GM19397 (cell line): ENCODE results near the gene RNF180.
"Not testable (repeated sequence)": the region's sequence is repeated elsewhere in the genome, so short reads cannot be mapped to it uniquely, and the experiment has no call there.

Experiments used
- ATAC-seq: cut with Tn5 transposase; IDR thresholded peaks from one replicate; pipeline ENCODE4 v1.9.1; 2021; ENCODE audit warnings: mild to moderate bottlenecking, moderate library complexity; ENCODE audit not compliant: unreplicated experiment

The RNF180 gene

DNA sequence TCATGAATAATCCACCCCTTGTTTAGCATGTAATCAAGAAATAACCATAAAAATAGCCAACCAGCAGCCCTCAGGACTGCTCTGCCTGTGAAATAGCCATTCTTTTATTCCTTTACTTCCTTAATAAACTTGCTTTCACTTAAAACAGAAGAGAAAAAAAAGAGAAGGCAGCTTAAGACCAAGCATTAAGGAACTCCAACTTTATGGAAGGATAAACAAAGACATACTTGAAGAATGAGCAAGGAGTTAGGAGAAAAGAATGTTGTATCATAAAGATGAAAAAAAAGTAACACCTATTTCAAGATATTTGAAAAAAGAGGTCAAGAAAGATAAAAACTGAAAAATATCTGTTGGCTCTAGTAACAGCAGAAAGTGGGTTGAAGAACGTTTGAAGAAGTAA is 107.6 kb downstream of the RNF180 start:
- no peak for ATAC-seq

DNA sequence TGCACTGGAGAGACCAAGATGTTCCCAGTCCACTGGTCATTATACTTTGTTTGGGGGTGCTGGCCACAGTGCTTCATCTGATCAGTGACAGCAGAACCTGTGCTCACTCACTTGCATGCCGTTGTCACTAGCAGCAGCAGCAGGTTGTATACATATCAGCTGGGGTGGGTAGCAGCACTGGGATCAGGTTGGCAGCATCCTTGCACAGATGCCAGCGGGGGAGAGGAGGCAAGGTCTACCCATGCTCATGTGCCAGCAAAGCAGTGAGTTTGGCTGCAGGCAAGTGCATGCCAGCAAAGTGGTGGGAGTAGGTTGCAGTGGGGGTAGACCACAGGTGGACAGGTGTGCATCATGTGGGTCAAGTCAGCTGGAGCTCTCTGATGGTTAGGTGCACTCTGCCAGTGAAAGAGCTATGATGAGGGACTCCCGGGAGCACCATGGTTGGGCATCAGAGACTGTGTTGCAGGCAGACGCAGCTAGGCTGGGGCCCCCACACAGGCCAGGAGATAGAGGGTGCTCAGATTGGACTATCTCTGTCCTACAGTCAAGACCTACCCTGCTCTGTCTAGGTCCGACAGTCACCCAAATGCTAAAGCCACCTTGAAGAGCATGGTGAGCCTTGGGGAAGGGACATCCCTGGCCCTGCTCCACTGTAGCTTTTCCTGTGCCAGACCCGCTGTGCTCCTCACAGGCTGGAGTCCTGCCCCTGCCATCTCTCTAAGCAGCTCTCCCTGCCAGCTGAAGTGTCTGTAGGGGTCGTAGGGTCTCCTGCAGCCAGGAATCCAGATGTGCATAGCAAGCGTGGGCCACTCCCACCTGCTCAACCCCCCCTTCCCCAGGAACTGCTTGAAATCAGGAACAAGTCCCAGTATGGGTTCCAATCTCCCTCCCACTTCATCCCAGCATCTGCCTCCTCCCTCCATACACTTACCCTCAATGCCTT is 119.8 kb downstream of the RNF180 start:
- ATAC-seq: no peak

DNA sequence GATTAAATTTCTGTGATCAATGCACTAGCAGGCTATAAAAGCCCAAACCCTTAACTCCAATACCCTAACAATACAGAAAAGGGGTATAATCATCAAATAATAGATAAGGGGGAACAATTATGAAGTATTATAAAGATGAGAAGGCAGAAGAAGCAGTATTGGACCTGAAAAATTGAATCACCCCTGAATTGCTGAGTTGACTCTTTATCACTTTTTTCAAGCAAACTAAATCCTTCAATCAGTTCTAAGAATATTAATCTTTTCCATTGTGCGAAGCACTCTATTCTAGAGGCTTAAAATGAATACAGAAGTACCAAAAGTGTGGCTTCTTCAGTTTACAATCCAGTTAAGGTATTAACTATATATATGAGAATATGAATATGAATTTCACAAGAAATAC is 120.7 kb downstream of the RNF180 start:
- no peak for ATAC-seq

DNA sequence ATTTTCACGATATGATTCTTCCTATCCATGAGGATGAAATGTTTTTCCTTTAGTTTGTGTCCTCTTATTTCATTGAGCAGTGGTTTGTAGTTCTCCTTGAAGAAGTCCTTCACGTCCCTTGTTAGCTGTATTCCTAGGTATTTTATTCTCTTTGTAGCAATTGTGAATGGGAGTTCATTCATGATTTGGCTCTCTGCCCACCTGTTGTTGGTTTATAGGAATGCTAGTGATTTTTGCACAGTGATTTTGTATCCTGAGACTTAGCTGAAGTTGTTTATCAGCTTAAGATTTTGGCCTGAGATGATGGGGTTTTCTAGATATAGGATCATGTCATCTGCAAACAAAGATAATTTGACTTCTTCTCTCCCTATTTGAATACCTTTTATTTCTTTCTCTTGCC is 122.9 kb downstream of the RNF180 start:
- ATAC-seq: not testable (repeated sequence)

DNA sequence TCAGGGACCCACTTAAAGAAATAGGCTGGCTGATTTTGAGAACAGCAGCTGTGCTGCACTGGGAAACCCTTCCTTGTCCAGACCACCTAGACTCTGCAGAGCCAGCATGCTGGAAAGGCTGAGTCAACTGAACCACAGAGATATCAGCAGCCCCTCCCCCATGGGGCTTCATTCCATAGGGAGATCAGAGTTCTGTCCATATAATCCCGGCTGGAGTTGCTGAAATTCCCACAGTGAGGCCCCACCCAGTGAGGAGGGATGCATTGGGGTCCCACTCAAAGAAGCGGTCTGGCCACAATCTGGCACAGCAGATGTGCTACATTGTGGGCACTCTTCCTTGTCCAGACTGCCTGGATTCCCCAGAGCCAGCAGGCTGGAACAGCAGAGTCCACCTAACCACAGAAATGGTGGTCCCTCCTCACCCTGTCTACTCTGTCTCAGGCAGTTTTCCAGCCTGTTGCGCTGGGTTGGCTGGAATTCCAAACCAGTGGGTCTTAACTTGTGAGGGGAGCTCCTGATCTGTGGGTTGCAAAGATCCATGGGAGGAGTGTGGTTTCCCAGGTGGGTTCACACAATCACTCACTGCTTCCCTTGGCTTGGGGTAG is 127.1 kb downstream of the RNF180 start:
- ATAC-seq: no peak

DNA sequence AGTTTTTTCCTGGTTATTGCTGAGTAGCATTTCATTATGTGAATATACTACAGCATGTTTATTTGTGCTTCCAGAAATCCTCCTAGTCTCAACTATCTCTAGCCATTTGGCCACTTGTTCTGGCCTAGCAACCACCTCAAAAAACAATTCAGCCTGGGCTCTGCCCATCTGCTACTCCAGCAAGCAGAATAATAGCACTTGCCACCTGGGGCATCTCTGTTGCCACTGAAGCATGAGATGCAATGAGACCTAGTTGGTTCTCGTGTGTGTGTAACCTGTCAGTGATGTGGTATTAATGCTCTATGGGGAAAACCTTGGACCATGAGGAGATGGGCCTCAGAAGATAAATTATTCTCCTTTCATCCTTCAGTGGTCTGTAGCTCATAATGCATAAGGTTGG is 129.5 kb downstream of the RNF180 start:
- ATAC-seq: no peak

DNA sequence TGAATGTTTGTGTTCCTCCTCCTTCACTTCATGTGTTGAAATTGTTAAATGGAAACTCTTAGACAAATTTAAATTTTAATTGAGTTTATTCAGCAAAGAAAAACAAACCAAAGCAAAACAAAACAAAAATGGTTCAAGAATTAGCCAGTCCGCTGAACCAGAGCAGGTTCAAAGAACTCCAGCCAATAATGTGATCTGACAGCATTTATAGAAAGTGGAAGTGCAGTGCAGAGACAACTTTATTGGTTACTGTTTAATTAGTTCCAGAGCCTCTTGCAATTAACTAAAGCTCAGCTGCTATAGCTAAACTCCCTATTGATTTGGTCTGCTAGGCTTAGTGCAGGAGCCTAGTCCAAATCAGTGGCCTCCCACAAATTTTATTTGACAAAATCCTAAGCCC is 132.9 kb downstream of the RNF180 start:
- no peak for ATAC-seq

DNA sequence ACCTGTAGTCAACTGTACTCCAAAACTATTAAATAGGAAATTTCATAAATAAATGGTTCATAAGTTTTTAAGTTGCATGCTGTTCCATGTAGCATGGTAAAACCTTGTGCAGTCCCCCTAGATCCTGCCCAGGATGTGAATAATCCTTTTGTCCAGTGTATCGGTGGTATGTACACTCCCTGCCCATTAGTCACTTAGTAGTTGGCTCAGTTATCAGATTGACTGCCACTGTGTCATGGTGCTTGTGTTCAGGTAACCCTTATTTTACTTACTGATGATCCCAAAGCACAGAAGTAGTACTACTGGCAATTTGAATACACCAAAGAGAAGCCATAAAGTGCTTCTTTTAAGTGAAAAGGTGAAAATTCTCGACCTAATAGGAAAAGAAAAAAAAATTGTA is 134.2 kb downstream of the RNF180 start:
- no peak for ATAC-seq

DNA sequence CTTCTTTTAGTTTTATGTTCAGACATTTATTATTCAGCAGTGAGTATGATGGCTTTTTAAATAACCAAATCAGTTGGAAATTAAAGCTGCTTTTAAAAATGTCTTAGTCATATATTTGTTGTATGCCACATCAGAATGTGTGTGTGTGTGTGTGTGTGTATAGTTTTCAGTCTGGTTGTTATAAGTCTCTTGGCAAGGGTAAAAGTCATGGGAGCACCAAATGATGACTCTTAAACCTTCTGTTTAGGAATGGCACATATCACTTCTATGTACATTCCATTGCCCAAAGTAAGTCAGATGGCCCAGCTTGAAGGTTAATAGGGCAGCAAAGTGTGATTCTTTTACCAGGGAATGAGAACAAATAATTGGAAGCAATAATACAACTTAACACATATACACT is 135.9 kb downstream of the RNF180 start:
- no peak for ATAC-seq

DNA sequence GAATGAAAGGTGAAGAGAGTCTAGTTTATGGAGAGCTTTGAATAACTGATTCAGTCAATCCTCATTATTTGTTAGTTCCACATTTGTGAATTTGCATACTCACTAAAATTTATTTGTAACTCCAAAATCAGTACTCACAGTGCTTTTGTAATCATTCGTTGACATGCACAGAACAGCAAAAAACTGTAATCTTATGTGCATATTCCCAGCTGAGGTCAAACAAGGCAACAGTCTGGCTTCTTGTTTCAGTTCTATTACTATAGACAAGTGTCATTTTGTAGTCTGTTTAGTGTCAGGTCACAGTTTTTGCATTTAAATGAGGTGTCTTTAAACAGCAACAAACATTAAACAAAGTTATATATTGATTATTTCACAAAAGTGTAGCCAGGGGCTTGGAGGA is 142.5 kb downstream of the RNF180 start:
- no peak for ATAC-seq

DNA sequence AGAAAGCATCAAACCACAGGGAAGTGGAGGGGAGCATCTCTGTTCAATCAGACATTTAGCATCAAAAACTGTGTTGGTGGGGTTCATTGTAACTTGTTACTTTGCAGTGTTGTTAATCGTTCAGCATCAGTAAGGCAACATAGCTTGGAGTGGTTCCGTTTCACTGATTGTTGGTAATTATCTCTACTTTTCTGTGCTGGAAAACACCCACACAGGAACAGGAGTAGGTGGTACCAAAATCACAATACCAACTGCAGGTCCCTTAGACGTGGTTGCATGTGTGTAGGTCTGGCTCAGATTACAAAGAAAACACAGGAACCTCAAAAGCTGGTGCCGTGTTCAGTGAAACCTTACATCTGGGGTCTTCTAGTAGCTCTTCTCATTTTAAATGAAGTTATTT is 146.8 kb downstream of the RNF180 start:
- ATAC-seq: no peak

DNA sequence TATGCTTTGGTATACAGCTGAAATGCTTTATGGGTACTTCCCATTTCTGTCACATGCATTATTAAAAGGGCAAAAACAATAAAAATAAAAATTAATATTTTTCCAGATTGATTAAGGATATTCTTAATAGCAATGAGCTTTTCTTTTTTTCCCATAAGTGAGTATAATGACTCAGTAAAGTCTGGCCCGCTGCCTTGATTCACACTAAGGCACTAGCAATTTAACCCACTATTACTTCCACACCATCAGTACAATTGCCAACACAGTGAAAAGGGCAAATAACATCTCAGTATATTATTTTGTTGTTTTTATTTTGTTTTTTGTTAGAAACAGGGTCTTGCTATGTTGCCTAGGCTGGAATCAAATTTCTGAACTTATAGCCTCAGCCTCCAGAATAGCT is 150.1 kb downstream of the RNF180 start:
- ATAC-seq: no peak

DNA sequence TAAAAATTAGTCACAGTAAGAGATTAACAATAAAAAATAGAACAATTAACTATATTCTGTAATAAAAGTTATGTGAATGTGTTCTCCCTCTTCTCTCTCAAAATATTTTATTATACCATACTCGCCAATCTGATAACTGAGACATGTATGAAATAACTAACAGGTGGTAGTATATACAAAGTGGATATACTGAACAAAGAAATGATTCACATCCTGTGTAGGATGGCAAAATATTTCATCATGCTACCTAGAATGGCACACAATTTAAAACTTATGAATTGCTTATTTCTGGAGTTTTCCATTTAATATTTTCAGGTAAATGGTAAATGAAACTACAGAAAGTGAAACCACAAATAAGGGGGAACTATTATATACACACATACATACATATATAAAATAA is 152.5 kb downstream of the RNF180 start:
- ATAC-seq: no peak

DNA sequence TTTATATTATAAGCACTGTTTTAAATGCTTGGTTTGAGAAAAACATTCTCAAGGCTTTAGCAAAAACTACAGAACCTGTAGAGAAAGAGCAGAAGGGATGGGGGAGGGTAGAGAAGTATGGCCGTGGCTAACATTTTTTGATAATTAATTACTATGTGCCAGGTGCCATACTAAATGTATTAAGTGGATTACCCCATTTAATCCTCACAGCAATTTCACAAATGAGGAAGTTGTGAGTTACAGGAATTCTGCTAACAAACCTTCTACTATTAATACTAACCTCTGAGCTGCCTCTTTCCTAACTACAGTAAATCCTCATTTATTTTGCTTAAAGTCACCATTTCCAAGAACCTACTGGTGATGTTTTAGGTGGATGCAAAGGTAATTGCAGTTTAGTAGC is 157.9 kb downstream of the RNF180 start:
- ATAC-seq: no peak

DNA sequence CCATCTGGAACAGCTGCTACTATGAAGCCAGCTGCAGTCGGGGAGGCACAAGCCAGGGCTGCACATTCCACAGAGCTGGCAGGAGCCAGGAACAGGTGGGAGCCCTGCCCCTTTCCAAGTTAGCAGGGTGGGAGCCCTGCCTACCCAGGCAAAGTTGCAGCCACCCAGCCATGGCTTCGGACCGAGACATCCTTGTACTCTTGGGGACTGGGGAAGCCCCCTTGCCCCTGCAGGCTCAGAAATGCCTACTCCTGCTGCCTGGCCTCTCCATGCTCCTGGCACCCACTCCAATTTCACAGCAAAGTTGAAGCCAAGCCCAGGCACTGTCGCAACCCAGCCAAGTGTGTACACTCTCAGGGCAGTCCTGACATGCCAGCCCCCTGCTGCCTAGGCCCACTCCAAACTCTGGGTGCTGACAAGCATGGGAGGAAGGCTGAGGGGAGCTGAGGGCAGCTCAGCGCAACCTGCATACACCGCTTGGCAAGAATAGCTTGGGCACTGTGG is 165.1 kb downstream of the RNF180 start:
- ATAC-seq: no peak

DNA sequence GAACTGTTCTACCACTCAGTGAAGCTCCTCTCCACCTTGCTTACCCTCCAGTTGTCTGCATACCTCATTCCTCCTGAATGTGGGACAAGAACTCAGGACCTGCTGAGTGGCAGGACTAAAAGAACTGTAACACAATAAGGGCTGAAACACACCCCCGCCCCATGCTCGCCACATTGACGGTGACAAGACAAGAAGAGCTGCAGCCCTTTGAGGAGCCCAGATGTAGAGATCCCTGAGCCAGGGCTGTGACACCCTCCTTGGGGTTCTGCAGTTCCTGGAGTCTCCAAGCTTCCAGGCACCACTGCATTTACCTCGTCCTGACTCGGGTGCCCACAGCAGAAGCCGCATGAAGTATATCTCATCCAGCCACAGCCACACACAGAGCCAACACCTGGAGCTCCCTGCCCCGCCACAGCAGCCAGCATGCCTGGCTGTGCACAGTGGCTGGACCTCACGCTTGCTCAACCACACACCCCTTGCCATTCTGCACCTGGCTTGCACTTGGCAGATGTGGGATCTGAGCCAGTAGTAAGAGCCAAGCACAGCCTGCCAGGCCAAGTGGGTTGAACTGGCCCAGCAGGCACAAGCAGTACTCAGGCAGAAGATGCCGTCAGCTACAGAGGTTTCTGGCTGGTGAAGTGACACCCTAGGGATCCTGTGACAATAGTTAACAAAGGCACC is 166.1 kb downstream of the RNF180 start:
- no peak for ATAC-seq

DNA sequence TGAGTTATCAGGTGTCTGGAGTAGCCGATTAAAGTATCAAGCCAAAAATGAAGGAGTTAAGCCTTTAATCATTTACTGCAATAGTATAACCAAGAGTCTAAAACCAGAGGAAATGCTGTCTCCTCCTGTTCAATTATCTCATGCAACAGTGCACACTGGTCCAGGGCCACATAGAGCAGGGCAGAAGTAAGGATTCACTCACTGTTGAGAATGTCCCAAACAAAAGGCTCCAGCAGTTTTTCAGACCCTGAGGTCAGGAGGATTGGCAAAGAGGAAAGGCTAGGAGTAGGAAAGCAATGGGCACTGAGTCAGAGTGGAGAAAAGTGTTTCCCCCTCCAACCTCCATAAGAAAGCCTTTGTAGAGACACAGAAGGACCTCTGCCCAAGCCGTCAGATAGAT is 168.2 kb downstream of the RNF180 start:
- no peak for ATAC-seq

DNA sequence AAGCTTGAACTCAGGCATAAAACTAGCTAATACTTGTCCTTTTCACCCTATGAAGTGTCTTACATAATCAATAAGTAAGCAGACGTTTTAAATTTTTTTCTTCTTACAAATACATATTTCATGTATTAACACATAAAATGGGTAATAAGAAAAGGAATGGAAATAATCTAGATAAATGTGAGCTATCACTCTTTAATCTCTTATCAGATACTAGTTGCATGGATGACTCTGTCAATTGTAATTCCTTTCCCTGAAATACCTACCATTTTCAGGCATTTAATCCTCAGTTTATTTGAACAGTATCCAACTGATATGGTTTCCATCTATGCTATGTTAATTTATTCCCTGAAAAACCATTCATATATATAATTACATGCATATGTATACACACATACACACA is 174.1 kb downstream of the RNF180 start:
- ATAC-seq: no peak

DNA sequence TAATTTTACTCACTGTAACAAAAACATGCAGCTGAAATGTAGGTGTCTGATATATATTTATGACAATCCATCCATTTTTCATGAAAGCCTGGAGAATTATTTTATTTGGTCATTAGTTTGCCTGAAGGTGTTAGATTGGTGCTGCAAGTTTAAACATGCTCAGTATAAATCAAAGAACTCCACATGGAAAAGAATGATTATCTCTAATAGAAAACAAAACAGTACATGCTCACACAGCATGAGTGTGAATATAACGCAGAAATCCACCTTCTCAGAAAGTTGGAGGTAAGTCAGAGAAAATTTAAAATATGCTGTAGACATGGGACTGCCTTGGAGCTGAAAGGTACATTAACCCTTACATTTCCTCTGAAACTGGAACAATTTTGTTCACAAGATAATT is 174.7 kb downstream of the RNF180 start:
- no peak for ATAC-seq

DNA sequence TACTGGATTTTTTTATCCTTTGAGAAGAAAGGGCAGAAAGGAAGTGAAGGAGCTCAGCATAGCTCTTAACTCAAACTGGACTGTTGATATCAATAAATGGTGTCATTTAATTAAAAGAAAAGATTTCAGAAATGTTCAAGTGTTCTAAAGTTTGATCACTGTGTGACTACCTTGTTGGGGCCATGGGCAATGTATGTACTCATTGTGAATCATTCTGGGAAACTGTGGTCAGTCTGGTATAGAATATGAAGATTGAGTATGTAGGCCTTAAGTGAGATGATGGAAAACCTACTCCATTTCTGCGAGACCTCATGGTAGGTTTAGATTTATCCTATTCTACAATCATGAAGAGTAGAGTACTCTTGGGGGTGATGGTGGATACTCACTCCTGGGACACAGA is 175.7 kb downstream of the RNF180 start:
- ATAC-seq: no peak

DNA sequence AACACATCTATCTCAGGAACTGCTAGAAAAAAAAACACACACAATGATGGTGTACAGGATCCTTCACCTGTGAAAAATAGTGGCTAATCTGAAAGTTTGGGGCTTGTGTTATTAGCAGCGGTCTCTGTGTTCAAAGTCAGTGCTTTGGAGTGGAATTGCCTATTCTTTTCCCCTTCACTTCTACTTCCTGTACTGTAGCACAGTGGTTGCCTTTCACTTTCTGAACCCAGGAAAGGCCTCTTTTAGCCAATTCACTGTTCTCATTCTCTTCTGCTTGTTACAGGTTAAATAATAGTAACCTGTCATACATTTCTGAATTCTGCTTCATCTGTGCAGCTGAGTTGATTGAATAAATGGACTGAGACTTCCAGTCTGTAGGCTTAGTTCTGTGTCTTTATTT is 178.9 kb downstream of the RNF180 start:
- no peak for ATAC-seq

DNA sequence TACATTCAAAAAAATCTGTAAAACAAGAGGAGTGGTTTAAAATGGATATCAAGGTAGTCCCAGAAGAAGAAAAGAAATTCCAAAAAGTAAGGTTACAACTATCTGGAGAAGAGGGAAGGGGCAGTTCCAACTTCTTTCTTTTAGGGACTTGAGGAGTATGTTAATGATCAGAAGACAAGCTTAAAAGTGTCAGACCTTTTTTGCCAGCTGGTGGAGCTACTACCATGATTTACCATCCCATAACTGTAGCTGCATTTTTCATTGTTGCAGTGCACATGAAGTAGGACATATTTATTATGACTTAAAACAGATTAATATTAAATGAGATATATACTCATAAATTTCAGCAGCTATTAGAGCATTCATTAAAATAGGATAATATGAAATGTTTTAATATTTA is 181.7 kb downstream of the RNF180 start:
- no peak for ATAC-seq
